IMR-90 (cell line): ENCODE measurements around the gene KAT7. TPM values are rescaled to one million over a fixed set of nuclear protein-coding genes. Genes with fewer than 3 reads are reported as not detected.

Experiments used
- ATAC-seq: fragments of 200-7000 bp; cut with Tn5 transposase; 2 replicates; pipeline ENCODE4 v1.9.1; 2020; ENCODE audit warnings: low read depth, mild to moderate bottlenecking, moderate library complexity
- BruUV-seq: library from RNA; stranded (reverse); fragments of 400-500 nt; replicated peaks from 2 replicates; lab custom pipeline; 2021; lab: Mats Ljungman, UMichigan
- CTCF ChIA-PET: fragments of 300-600 bp; formaldehyde crosslinking; extraction: SDS; loops from one replicate; lab custom pipeline; 2021; ENCODE audit warnings: antibody characterized with exemption; lab: Yijun Ruan, JAX
- POLR2A ChIA-PET: fragments of 300-600 bp; sonication (Branson Sonifier 250); formaldehyde crosslinking; loops from one replicate; lab custom pipeline; 2022; ENCODE audit warnings: antibody characterized with exemption; ENCODE audit not compliant: unreplicated experiment; lab: Charles Lee
- DNase-seq: peaks from one replicate; pipeline ENCODE4 v3.0.0; 2013
- H2AFZ ChIP-seq: replicated peaks from 2 replicates; pipeline ENCODE3; 2013; ENCODE audit warnings: low read length, mild to moderate bottlenecking; ENCODE audit not compliant: poor library complexity
- H2AK5ac ChIP-seq: 2 replicates; pipeline ENCODE4 v1.6.1; 2013; ENCODE audit warnings: low read depth, low read length, inconsistent platforms
- H2AK9ac ChIP-seq: replicated peaks from 2 replicates; pipeline ENCODE3; 2013; ENCODE audit warnings: mild to moderate bottlenecking, low read depth, low read length, moderate library complexity; ENCODE audit not compliant: poor library complexity
- H2BK120ac ChIP-seq: 2 replicates; pipeline ENCODE4 v1.6.1; 2013; ENCODE audit warnings: low read depth, low read length, inconsistent platforms
- H2BK15ac ChIP-seq: 3 replicates; pipeline ENCODE4 v1.6.1; 2013; ENCODE audit warnings: low read depth, low read length, inconsistent platforms
- H2BK20ac ChIP-seq: 2 replicates; pipeline ENCODE4 v1.6.1; 2013; ENCODE audit warnings: low read depth, mild to moderate bottlenecking, inconsistent platforms, low read length, moderate library complexity
- H2BK5ac ChIP-seq: 2 replicates; pipeline ENCODE4 v1.6.1; 2013; ENCODE audit warnings: mild to moderate bottlenecking, low read depth, low read length, inconsistent platforms; ENCODE audit not compliant: poor library complexity, severe bottlenecking
- H3K14ac ChIP-seq: replicated peaks from 2 replicates; pipeline ENCODE4 v1.6.1; 2013; ENCODE audit warnings: low read depth, low read length, inconsistent platforms
- H3K18ac ChIP-seq: 2 replicates; pipeline ENCODE4 v1.6.1; 2013; ENCODE audit warnings: low read depth, low read length, control low read depth
- H3K23ac ChIP-seq: 2 replicates; pipeline ENCODE4 v1.6.1; 2013; ENCODE audit warnings: low read depth, low read length, inconsistent platforms
- H3K27ac ChIP-seq: 2 replicates; pipeline ENCODE4 v1.5.1; 2013; ENCODE audit warnings: mild to moderate bottlenecking, control low read depth, low read length; ENCODE audit not compliant: insufficient read depth
- H3K27me3 ChIP-seq: 2 replicates; pipeline ENCODE4 v1.6.1; 2013; ENCODE audit warnings: low read length; ENCODE audit not compliant: control insufficient read depth, insufficient read depth
- H3K36me3 ChIP-seq: 2 replicates; pipeline ENCODE4 v1.6.1; 2013; ENCODE audit warnings: low read length, mixed read lengths; ENCODE audit not compliant: control insufficient read depth, insufficient read depth
- H3K4ac ChIP-seq: 2 replicates; pipeline ENCODE4 v1.6.1; 2013; ENCODE audit warnings: low read depth, low read length, inconsistent platforms
- H3K4me1 ChIP-seq: 2 replicates; pipeline ENCODE4 v1.6.1; 2013; ENCODE audit warnings: low read length, mixed read lengths; ENCODE audit not compliant: control insufficient read depth, insufficient read depth
- H3K4me2 ChIP-seq: 2 replicates; pipeline ENCODE4 v1.6.1; 2013; ENCODE audit warnings: low read depth, mild to moderate bottlenecking, control low read depth, low read length, moderate library complexity
- H3K4me3 ChIP-seq: 2 replicates; pipeline ENCODE4 v1.5.1; 2013; ENCODE audit warnings: low read depth, mild to moderate bottlenecking, control low read depth, low read length, moderate library complexity; ENCODE audit not compliant: insufficient read depth
- H3K56ac ChIP-seq: 2 replicates; pipeline ENCODE4 v1.6.1; 2013; ENCODE audit warnings: low read length, inconsistent platforms; ENCODE audit not compliant: insufficient read depth; ENCODE audit errors: extremely low read depth
- H3K79me1 ChIP-seq, 2 experiments: 2 replicates each; pipeline ENCODE4 v1.6.1; 2013; ENCODE audit warnings: low read length in 2 of 2, inconsistent platforms in 1 of 2, low read depth in 1 of 2
- H3K9ac ChIP-seq: 2 replicates; pipeline ENCODE4 v1.6.1; 2013; ENCODE audit warnings: low read depth, low read length, control low read depth
- H3K9me1 ChIP-seq: 2 replicates; pipeline ENCODE4 v1.6.1; 2013; ENCODE audit warnings: low read length, inconsistent platforms; ENCODE audit not compliant: insufficient read depth
- H3K9me3 ChIP-seq: 2 replicates; pipeline ENCODE4 v1.6.1; 2013; ENCODE audit warnings: low read length; ENCODE audit not compliant: control insufficient read depth, insufficient read depth
- H4K20me1 ChIP-seq: 2 replicates; pipeline ENCODE4 v1.6.1; 2013; ENCODE audit warnings: low read length, inconsistent platforms; ENCODE audit not compliant: insufficient read depth
- H4K5ac ChIP-seq: 2 replicates; pipeline ENCODE4 v1.6.1; 2013; ENCODE audit warnings: mild to moderate bottlenecking, low read depth, low read length, control low read depth
- H4K8ac ChIP-seq, 2 experiments: 2 replicates each; pipeline ENCODE4 v1.6.1; 2013; ENCODE audit warnings: low read depth in 2 of 2, low read length in 2 of 2, control low read depth in 1 of 2, inconsistent platforms in 1 of 2
- H4K91ac ChIP-seq: 2 replicates; pipeline ENCODE4 v1.6.1; 2013; ENCODE audit warnings: low read depth, low read length, inconsistent platforms; ENCODE audit not compliant: insufficient read depth
- CHD1 ChIP-seq: IDR thresholded peaks from 2 replicates; pipeline ENCODE4 v1.6.1; 2012; ENCODE audit warnings: low read depth, low read length, improper control_type of control experiment
- RAD21 ChIP-seq: IDR thresholded peaks from 2 replicates; pipeline ENCODE4 v1.6.1; 2012; ENCODE audit warnings: low read length, improper control_type of control experiment
- WGBS, 2 experiments: methylation state at CpG; one replicate each; pipeline versions ENCODE4 v1.1.5 to v1.1.7; 2013; ENCODE audit warnings: missing lambda C conversion rate in 2 of 2; ENCODE audit not compliant: insufficient read length in 1 of 2; ENCODE audit errors: extremely low coverage in 2 of 2; 5-methylcytosine and 5-hydroxymethylcytosine counted together
- dilution Hi-C: fragments of 300-500 bp; cut with HindIII; formaldehyde crosslinking; loops from one replicate; pipeline ENCODE4 v1.14.3; 2018; ENCODE audit warnings: low sequenced_read_pairs; ENCODE audit not compliant: unreplicated experiment
- in situ Hi-C: fragments of 300-500 bp; cut with MboI; formaldehyde crosslinking; loops from 3 replicates; pipeline ENCODE4 v1.14.3; 2019; ENCODE audit warnings: low sequenced_read_pairs, inconsistent platforms, mixed read lengths
- intact Hi-C: fragments of 100-400 bp; cut with micrococcal nuclease; formaldehyde crosslinking; loops from 2 replicates; pipeline ENCODE4 v1.10.0; 2022
- polyA plus RNA-seq, 3 experiments: library from polyadenylated mRNA; depleted of rRNA; stranded (reverse); fragments of >200 nt; gene quantifications; 2 replicates each; pipeline ENCODE4 v1.2.3, GENCODE V29; 2012; ENCODE audit warnings: low replicate concordance in 1 of 3
- total RNA-seq: library from RNA; depleted of rRNA; stranded (reverse); fragments of >200 nt; gene quantifications from 2 replicates; pipeline ENCODE4 v1.2.3, GENCODE V29; 2012

The KAT7 gene
- total and polyA plus RNA-seq, 2 of the 4 experiments (the other 2 are of a cell fraction): 16.9 to 21.9 TPM

DNA sequence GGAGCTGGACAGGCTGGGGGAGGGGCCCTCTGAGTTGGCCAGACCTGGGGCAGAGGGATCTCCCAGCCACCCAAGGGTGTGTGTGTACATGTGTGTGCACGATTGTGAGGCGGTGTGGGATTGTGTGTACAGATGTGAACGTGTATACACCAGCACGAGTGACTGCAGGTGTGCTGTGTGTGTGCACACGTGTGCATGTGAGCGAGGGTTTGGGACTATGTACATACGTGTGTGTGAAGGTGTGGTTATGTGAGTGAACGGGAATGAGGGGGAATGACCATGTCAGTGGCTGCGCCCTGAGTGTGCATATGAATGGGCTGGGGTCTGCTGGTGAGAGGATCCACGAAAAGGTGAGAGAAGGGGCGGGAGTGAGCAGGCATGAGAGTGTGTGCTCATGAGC lies 81.8 kb downstream of the KAT7 start:
- CTCF ChIA-PET: interaction anchor here (0.7 kb wide), 1 partner anchor 126 kb away, joined by 4 read pairs; no protein-coding TSS in a partner anchor
- Histone ChIP-seq H3K9ac (no peak overlapping the region), H3K4me2 (no peak overlapping the region), H3K27ac (no peak overlapping the region), H2BK120ac (no peak overlapping the region), H3K14ac (no peak overlapping the region), H2AK5ac (no peak overlapping the region), H3K79me1 (no peaks in the 10 kb centered on the region), H3K56ac (no peak overlapping the region), H3K18ac (no peak overlapping the region), H3K9me3 (no peaks in the 10 kb centered on the region), H3K4me1 (peaks cover 5% of the 10 kb centered on the region; the same call in 1 of the 2 replicates), H3K4me3 (no peak overlapping the region), H2BK15ac (no peak overlapping the region), H4K91ac (no peak overlapping the region), H3K27me3 (peaks cover 83% of the 10 kb centered on the region), H4K5ac (no peak overlapping the region), H2BK5ac (no peak overlapping the region), H3K4ac (no peak overlapping the region), H2AK9ac (no peak overlapping the region), H2BK20ac (no peak overlapping the region), H3K23ac (peak overlapping the region; percentile 38; the same call in 1 of the 2 replicates), H3K36me3 (no peaks in the 10 kb centered on the region), H3K9me1 (no peaks in the 10 kb centered on the region), H4K8ac (no peak overlapping the region), H2AFZ (no peak overlapping the region), H4K20me1 (no peaks in the 10 kb centered on the region)
- intact Hi-C loops (no loop called here), dilution Hi-C loops (no loop called here), in situ Hi-C loops (no loop called here)
- TF ChIP-seq RAD21 (no peak), CHD1 (no peak)
- BruUV-seq: no TSS peak
- WGBS, 2 experiments: 66% methylated on average over 6 of the region's 11 CpGs; no CpG with 5 or more reads in 1 of the 2 experiments
- DNase-seq (no peak), ATAC-seq (no peak)
- POLR2A ChIA-PET: no interaction called here
